Muscle of arm (tissue), 12 donors: ENCODE data around the gene PPP2R5E. TPM values are rescaled to one million over a fixed set of nuclear protein-coding genes. Genes with fewer than 3 reads are reported as not detected.

ENCODE experiments used
- DNase-seq: peaks from one replicate; pipeline ENCODE4 v3.0.0-alpha.2; 2013
- polyA plus RNA-seq, 12 donors: library from polyadenylated mRNA; unstranded; fragments of 120-200 nt; gene quantifications; one replicate each; pipeline ENCODE4 v1.2.1, GENCODE V29; 2013; ENCODE audit not compliant: insufficient read length in 12 of 12

The PPP2R5E gene
- polyA plus RNA-seq, 12 donors = 17.8 to 31.0 (median 24.8) TPM; not detected in 1

- no peak for DNase-seq
Measured at GRCh38 chr14:63383776-63384367, 159.3 kb downstream of the PPP2R5E start.

GRCh38 chr14:63378444-63378843 lies 164.7 kb downstream of the PPP2R5E start:
- DNase-seq = no peak

GRCh38 chr14:63375769-63376168 lies 167.4 kb downstream of the PPP2R5E start:
- DNase-seq = no peak

- peak; percentile 7 for DNase-seq
Measured at GRCh38 chr14:63371613-63372012, 171.6 kb downstream of the PPP2R5E start.

GRCh38 chr14:63371033-63371432 lies 172.1 kb downstream of the PPP2R5E start:
- no peak for DNase-seq

- DNase-seq = no peak
Measured at GRCh38 chr14:63367742-63368364, 175.3 kb downstream of the PPP2R5E start.

GRCh38 chr14:63362389-63362819 lies 180.8 kb downstream of the PPP2R5E start:
- DNase-seq = no peak

GRCh38 chr14:63361790-63362189 lies 181.4 kb downstream of the PPP2R5E start:
- DNase-seq = no peak

- no peak for DNase-seq
Measured at GRCh38 chr14:63357841-63358240, 185.3 kb downstream of the PPP2R5E start.

GRCh38 chr14:63345826-63346225 lies 197.4 kb downstream of the PPP2R5E start:
- DNase-seq = no peak

GRCh38 chr14:63344336-63344735 lies 198.8 kb downstream of the PPP2R5E start:
- DNase-seq = no peak

- peak; percentile 22 for DNase-seq
Measured at GRCh38 chr14:63343878-63344277, 199.3 kb downstream of the PPP2R5E start.

GRCh38 chr14:63342371-63342770 lies 200.8 kb downstream of the PPP2R5E start:
- DNase-seq = no peak

GRCh38 chr14:63328787-63329737 lies 214.1 kb downstream of the PPP2R5E start:
- DNase-seq = no peak

- no peak for DNase-seq
Measured at GRCh38 chr14:63326840-63327239, 216.3 kb downstream of the PPP2R5E start.

GRCh38 chr14:63322897-63323573 lies 220.1 kb downstream of the PPP2R5E start:
- DNase-seq = peak; percentile 52

GRCh38 chr14:63322472-63322871 lies 220.7 kb downstream of the PPP2R5E start:
- no peak for DNase-seq

Other genes starting within 250 kb of the PPP2R5E start
- not detected for gene GPHB5, start 224.4 kb downstream of the PPP2R5E start, polyA plus RNA-seq
- gene WDR89, start 98.5 kb upstream of the PPP2R5E start, polyA plus RNA-seq = 10 to 100 TPM in 11 of 12 donors, not detected in 1; 11.4 to 17.2 (median 15.3) TPM
- 10 to 100 TPM in 8 of 12 donors, 1 to 10 TPM in 3, not detected in 1; 8.1 to 13.9 (median 11.0) TPM for gene SGPP1, start 184.7 kb upstream of the PPP2R5E start, polyA plus RNA-seq